SJSA1 (cell line): Measurements from ENCODE around the gene PNMA8A. TPM values are rescaled to one million over a fixed set of nuclear protein-coding genes. Genes with fewer than 3 reads are reported as not detected.

Experiments
- DNase-seq, 2 experiments: peaks; one replicate each; pipeline ENCODE4 v3.0.0-alpha.2; 2015 to 2020; ENCODE audit warnings: low spot score in 2 of 2, low read depth in 1 of 2
- H3K27ac ChIP-seq: fragments of 250-450 bp; sonication (Bioruptor Pico); 2 replicates; pipeline ENCODE4 v1.5.1; 2020; ENCODE audit warnings: mild to moderate bottlenecking, moderate library complexity
- H3K27me3 ChIP-seq: fragments of 250-450 bp; sonication (Bioruptor Pico); replicated peaks from 2 replicates; pipeline ENCODE4 v1.5.1; 2020; ENCODE audit warnings: mild to moderate bottlenecking, moderate library complexity
- H3K36me3 ChIP-seq: fragments of 250-450 bp; sonication (Bioruptor Pico); 2 replicates; pipeline ENCODE4 v1.5.1; 2020; ENCODE audit warnings: mild to moderate bottlenecking
- H3K4me1 ChIP-seq: fragments of 250-450 bp; sonication (Bioruptor Pico); replicated peaks from 2 replicates; pipeline ENCODE4 v1.6.1; 2021; ENCODE audit warnings: mild to moderate bottlenecking
- H3K4me3 ChIP-seq: fragments of 250-450 bp; sonication (Bioruptor Pico); 2 replicates; pipeline ENCODE4 v1.5.1; 2020; ENCODE audit warnings: mild to moderate bottlenecking
- H3K9me3 ChIP-seq: fragments of 250-450 bp; sonication (Bioruptor Pico); replicated peaks from 2 replicates; pipeline ENCODE4 v1.5.1; 2020; ENCODE audit warnings: mild to moderate bottlenecking
- total RNA-seq: library from RNA; depleted of rRNA; stranded (reverse); fragments of >200 nt; shearing (Covaris generic); gene quantifications from 2 replicates; pipeline ENCODE4 v1.2.3, GENCODE V29; 2014; rRNA removed

Gene PNMA8A, protein sequence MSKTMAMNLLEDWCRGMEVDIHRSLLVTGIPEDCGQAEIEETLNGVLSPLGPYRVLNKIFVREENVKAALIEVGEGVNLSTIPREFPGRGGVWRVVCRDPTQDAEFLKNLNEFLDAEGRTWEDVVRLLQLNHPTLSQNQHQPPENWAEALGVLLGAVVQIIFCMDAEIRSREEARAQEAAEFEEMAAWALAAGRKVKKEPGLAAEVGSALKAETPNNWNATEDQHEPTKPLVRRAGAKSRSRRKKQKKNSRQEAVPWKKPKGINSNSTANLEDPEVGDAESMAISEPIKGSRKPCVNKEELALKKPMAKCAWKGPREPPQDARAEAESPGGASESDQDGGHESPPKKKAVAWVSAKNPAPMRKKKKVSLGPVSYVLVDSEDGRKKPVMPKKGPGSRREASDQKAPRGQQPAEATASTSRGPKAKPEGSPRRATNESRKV
- total RNA-seq: 7.6 and 8.1 TPM in 2 replicates

DNA sequence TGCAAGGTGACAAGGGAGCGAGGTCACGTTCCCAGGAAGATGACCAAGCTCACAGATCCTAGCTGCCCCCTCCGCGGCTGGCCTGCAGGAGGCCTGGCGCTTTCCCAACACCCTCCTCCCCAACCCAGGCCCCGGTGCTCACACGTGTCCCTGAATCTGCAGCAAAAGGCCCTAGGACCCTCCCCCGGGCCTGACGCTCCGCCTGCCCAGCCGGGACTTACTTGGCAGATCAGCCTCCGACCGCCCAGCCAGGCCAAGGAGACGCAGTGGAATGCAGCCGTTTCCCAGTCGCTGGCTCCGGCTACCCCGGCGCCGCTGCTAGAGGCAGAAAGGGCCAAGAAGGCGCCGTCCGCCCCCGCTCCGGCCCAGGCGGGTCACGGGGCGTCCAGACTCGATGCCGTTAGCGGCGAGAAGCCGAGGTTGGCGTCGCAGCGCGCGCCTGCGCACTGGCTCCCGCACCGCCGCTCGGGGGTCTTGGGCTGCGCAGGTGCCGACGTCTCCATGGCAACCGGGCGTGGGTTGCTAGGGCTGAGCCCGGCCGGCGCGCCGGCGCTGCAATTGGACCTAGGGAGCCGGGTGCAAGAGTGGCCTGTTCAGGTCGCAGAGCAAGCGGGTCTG is at the start of gene PNMA8A:
TSS of gene PNMA8A (minus strand) at position 448 of the 618 bp plus-strand sequence. CDS start 528 bp downstream, outside the sequence.
- H3K4me3 ChIP-seq: peak within 1 kb of the TSS; percentile 41
- H3K4me1 ChIP-seq: peaks cover 25% of the 10 kb centered on the region
- peak within 1 kb of the TSS; percentile 43 for H3K27ac ChIP-seq
- H3K27me3 ChIP-seq: no peaks in the 10 kb centered on the region
- no peaks in the 10 kb centered on the region for H3K36me3 ChIP-seq
- H3K9me3 ChIP-seq: no peaks in the 10 kb centered on the region
- DNase-seq: peak; percentile 70 to 78

DNA sequence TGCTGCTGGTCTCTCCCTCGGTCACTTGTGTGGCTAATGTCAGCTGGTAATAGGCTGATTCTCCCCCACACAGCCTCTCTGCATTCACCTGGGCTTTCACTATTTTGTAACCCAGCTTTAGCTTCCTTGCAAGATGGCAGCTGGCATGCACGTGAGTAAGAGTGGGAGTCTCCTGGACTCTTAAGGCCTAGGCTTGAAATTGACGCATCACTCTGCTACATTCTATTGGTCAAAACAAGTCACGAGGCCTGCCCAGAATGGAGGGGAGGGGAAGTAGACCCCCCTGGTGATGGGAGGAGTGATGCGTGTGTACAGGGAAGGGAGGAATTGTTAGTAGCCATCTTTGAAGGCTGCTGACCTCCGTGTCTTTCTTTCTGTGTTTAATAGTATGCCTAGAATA is 49.3 kb upstream of the PNMA8A start:
- DNase-seq: no peak
- H3K27ac ChIP-seq: no peak overlapping the region
- H3K36me3 ChIP-seq: no peaks in the 10 kb centered on the region
- no peaks in the 10 kb centered on the region for H3K9me3 ChIP-seq
- no peaks in the 10 kb centered on the region for H3K27me3 ChIP-seq
- no peak overlapping the region for H3K4me3 ChIP-seq
- H3K4me1 ChIP-seq: no peaks in the 10 kb centered on the region

DNA sequence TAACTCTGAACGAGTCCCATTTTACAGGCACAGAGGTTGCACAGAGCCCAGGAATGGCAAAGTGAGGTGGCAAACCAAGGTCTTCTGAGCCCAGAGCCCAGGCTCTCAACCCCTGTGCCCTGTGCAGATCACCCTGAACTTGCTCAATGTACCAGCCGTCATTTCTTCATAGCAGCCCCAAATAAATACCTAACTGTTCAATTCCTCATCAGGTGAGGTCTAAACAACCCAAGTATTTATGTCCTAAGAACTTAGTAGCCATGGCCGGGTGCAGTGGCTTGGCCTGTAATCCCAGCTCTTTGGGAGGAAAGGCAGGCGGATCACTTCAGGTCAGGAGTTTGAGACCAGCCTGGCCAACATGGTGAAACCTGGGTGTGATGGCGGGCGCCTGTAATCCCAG is 46.1 kb upstream of the PNMA8A start:
- no peaks in the 10 kb centered on the region for H3K36me3 ChIP-seq
- no peak overlapping the region for H3K4me3 ChIP-seq
- no peak overlapping the region for H3K27ac ChIP-seq
- no peaks in the 10 kb centered on the region for H3K9me3 ChIP-seq
- DNase-seq: no peak
- H3K4me1 ChIP-seq: peaks cover 6% of the 10 kb centered on the region
- no peaks in the 10 kb centered on the region for H3K27me3 ChIP-seq

DNA sequence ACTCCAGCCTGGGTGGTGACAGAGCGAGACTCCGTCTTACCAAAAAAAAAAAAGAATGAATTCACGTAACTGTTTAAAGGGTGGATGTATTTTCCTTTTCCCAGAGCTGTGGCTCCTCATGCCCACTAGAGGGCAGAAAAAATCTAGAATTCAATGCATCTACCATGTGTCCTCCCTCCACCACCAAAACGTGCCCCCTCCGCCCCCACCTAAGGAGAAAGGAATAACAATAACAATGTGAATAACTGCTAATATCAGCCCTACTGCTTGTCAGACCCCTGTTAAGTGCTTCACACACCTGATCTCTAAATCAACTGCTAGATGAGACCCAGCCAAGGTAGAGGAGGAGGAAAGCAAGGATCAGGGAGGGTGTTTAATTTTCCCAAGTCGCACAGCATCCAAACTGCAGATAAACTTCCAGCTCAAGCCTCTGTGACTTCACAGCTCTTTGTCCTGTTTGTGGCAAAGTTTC is 44.6 kb upstream of the PNMA8A start:
- no peak overlapping the region for H3K4me3 ChIP-seq
- DNase-seq: peak in 1 of 2 experiments; percentile 20
- H3K9me3 ChIP-seq: no peaks in the 10 kb centered on the region

DNA sequence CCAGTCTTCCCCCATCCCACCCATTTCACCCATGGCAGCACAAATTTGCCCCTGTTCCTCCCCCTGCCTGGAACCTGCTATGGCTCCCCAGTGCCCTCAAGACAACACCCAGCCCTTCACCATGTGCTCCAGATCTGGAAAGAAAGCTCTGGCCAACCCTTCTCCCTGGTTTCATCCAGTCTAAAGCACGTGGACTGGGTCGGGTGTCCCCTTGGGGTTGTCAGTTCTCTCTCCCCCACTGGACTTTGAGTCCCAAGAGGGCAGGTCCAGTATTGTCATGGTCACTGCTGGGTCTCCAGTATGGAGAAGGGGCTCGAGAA is 43.9 kb upstream of the PNMA8A start:
- DNase-seq: no peak
- H3K36me3 ChIP-seq: no peaks in the 10 kb centered on the region
- H3K27ac ChIP-seq: no peak overlapping the region
- no peaks in the 10 kb centered on the region for H3K9me3 ChIP-seq
- peaks cover 6% of the 10 kb centered on the region for H3K4me1 ChIP-seq
- H3K4me3 ChIP-seq: no peak overlapping the region
- H3K27me3 ChIP-seq: no peaks in the 10 kb centered on the region

More for the DNA sequence above, 44.6 kb upstream of the PNMA8A start:
- Histone ChIP-seq H3K27me3 (no peaks in the 10 kb centered on the region), H3K36me3 (no peaks in the 10 kb centered on the region), H3K4me1 (peaks cover 6% of the 10 kb centered on the region), H3K27ac (no peak overlapping the region)

DNA sequence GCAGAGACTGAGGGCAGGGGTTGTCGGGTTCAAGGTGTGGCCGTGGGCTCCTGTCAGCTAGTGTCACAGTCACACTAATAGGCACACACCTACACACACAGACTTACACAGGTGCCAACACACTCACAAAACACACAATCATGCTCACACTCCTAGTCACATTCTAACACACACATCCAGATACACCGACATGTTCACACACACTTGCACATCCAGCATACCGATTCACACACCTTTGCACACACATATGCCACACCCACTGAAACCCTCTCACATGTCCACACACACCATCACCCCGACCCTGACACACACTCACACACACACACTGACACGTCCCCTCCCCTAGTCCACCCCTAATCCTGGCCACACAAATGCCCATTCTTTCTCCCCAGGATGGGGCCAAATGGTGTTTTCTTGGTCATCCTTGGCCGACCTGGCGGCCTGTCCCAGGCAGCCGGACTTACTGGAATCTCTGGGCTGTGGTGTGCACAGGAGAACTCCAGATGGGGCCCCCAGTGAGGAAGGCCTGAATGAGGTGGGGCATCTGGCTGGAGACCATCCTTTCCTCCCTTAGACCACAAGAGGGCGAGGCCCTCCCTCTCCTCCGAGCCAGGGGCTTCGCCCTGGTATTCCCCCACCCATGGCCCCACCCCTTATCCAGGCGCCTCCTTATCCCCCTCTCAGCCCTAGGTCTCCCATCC is 43.4 kb upstream of the PNMA8A start:
- no peak overlapping the region for H3K27ac ChIP-seq
- no peak overlapping the region for H3K4me3 ChIP-seq
- no peaks in the 10 kb centered on the region for H3K27me3 ChIP-seq
- H3K36me3 ChIP-seq: no peaks in the 10 kb centered on the region
- no peaks in the 10 kb centered on the region for H3K9me3 ChIP-seq
- DNase-seq: no peak
- peaks cover 6% of the 10 kb centered on the region for H3K4me1 ChIP-seq

DNA sequence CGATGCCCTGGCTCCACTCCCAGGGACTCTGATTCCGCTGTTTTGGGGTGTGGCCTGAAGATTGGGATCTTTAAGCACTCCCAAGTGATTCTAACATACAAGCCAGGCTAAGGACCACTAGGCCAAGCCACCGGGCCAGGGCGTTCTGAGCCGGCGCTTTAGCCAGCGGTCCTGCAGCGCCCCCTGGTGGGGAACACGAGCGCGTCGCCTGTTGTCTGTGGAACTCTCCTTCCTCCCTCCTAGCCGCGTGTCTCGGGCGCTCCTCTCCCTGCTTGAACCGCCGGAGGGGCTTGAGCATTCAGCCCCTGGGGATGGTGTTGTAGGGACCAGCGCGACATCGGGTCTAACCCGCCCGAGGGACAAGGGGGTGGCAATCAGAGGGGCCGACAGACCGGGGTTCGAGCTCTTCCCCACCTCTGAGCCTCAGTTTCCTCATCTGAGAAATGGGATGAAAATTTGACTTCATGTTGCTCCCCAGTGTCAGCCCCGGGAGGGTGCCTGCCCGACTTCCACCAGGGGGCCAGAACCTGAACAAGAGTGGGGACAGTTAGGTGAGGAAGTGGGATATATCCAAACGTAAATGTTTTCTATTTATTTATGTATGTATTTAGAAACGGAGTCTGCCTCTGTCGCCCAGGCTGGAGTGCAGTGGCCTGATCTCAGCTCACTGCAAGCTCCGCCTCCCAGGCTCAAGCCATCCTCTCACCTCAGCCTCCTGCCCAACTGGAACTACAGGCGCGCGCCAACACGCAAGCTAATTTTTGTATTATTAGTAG is 42.3 kb upstream of the PNMA8A start:
- Histone ChIP-seq H3K27ac (no peak overlapping the region), H3K4me1 (peaks cover 6% of the 10 kb centered on the region), H3K36me3 (no peaks in the 10 kb centered on the region), H3K27me3 (no peaks in the 10 kb centered on the region), H3K9me3 (no peaks in the 10 kb centered on the region), H3K4me3 (no peak overlapping the region)
- peak; percentile 34 to 72 for DNase-seq

DNA sequence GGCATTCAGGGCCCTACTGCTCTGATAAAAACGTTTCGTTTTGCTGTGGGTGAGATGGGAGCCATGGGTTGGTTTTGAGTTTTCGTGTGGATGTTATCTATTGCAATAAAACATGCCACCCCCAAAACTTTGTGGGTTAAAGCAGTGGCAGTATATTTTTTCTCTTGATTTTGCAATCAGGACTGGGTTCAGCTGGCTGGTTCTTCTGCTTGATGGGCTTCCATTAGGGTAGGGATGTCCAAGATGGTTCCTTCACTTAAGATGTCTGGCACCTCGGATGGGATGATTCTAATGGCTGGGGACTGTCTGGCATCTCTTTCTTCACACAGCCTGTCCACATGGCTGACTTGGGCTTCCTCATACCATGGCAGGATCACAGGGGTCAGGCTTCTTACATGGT is 39.9 kb upstream of the PNMA8A start:
- no peak overlapping the region for H3K27ac ChIP-seq
- no peak overlapping the region for H3K4me3 ChIP-seq
- no peaks in the 10 kb centered on the region for H3K36me3 ChIP-seq
- H3K4me1 ChIP-seq: peaks cover 6% of the 10 kb centered on the region
- no peaks in the 10 kb centered on the region for H3K27me3 ChIP-seq
- DNase-seq: no peak
- H3K9me3 ChIP-seq: no peaks in the 10 kb centered on the region

DNA sequence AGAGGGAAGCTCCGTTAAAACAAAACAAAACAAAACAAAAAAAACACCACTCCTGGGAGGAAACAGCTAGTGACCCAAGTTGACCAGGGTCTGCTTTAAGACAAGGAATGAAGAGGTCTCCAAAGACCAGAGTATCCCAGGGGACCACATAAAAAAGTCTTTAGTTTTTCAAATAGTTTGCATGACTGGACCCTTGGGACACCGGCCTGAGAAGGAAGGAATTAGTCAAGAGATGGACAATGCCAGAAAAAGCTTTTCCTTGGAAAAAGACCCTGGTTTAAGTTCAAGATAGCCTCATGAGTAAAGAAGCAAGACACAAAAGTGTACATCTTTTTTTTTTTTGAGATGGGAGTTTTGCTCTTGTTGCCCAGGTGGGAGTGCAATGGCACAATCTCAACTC is 36.8 kb upstream of the PNMA8A start:
- no peak overlapping the region for H3K27ac ChIP-seq
- H3K4me1 ChIP-seq: no peaks in the 10 kb centered on the region; the same call in 1 of the 2 replicates
- DNase-seq: no peak
- H3K36me3 ChIP-seq: no peaks in the 10 kb centered on the region
- H3K27me3 ChIP-seq: no peaks in the 10 kb centered on the region
- H3K9me3 ChIP-seq: no peaks in the 10 kb centered on the region; the same call in 1 of the 2 replicates
- no peak overlapping the region for H3K4me3 ChIP-seq

DNA sequence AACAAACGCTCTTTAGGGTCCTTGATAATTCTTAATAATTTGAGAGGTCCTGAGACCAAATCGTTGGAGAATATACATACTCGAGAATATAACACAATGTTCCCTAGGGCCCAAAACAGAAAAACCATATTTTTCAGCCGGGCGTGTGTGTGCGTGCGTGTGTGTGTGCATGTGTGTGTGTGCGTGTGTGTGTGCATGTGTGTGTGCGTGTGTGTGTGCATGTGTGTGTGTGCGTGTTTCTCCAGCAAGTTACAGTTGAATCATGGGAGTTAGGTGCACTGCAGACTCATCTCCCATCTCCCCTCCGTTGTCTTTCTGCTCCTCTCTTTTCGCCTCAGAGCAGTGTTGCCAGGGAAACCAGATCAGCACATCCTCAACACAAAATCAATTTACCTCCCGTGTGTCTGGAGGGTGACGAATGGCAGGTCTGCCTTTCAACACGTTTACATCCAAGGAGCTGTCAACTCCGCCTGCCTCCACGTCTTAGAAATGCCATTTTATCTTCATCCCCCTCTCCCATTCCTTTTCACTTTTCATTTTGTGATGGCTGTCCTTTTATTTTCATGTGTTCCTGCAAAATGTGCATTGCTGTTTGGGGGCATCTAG is 32.6 kb upstream of the PNMA8A start:
- Histone ChIP-seq H3K27ac (no peak overlapping the region), H3K4me3 (no peak overlapping the region), H3K9me3 (no peaks in the 10 kb centered on the region; the same call in 1 of the 2 replicates), H3K36me3 (no peaks in the 10 kb centered on the region), H3K27me3 (no peaks in the 10 kb centered on the region), H3K4me1 (peaks cover 6% of the 10 kb centered on the region)
- no peak for DNase-seq

DNA sequence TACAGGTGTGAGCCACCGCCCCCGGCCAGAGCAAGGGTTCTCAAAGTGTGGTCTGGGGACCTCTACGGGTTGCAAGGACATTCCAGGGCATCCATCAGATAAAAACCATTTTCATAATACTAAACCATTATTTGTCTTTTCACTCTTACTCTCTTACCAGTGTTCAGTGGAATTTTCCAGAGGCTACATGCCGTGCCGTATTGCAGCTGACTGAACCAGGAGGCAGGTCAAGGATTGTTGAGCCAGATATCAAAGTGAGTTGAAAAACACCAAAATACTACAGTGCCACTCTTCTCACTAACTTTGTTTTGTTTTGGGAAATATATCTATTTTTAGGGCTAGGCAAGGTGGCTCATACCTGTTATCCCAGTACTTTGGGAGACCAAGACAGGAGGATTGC is 31.5 kb upstream of the PNMA8A start:
- H3K36me3 ChIP-seq: no peaks in the 10 kb centered on the region
- no peaks in the 10 kb centered on the region for H3K27me3 ChIP-seq
- H3K9me3 ChIP-seq: no peaks in the 10 kb centered on the region; the same call in 1 of the 2 replicates
- no peak overlapping the region for H3K4me3 ChIP-seq
- no peak overlapping the region for H3K27ac ChIP-seq
- DNase-seq: no peak
- peaks cover 6% of the 10 kb centered on the region for H3K4me1 ChIP-seq

DNA sequence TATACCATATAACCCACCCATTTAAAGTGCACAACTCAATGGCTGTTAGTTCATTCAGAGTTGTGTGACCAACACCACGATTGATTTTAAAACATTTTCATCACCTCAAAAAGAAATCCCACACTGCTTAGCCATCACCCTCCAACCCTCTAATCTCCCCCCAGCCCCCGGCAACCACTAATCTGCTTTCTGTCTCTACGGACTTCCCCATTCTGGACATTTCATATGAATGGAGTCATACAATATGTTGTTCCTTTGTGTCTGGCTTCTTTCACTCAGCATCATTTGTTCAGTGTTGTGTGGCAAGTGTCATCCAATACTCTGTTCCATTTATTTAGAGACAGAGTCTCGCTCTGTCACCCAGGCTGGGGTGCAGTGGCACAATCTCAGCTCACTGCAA is 28.3 kb upstream of the PNMA8A start:
- H3K27me3 ChIP-seq: no peaks in the 10 kb centered on the region
- H3K9me3 ChIP-seq: no peaks in the 10 kb centered on the region; the same call in 1 of the 2 replicates
- no peak for DNase-seq
- no peaks in the 10 kb centered on the region for H3K36me3 ChIP-seq
- no peak overlapping the region for H3K4me3 ChIP-seq
- H3K27ac ChIP-seq: no peak overlapping the region
- H3K4me1 ChIP-seq: peaks cover 6% of the 10 kb centered on the region

DNA sequence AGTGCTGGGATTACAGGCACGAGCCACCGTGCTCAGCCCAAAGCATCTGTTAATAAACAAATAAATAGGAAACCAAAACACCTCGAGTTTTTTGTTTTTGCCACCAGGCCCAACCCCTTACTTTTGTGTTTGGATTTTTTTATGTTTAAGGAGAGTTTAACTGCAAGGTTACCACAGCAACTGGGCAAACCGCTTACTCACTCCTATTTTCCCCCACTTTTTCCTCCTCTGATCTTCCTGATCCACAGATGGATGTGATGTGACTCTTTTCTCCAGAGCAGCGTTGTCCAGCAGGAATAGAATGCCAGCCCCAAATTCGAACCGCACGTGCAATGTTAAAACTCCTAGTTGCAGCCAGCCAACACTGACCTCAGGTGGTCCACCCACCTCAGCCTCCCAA is 26.4 kb upstream of the PNMA8A start:
- Histone ChIP-seq H3K36me3 (no peaks in the 10 kb centered on the region), H3K27me3 (no peaks in the 10 kb centered on the region), H3K4me1 (peaks cover 6% of the 10 kb centered on the region), H3K4me3 (no peak overlapping the region), H3K9me3 (no peaks in the 10 kb centered on the region), H3K27ac (no peak overlapping the region)
- DNase-seq: no peak
